Measurements from ENCODE around the gene SCAF8.

The SCAF8 gene

DNA sequence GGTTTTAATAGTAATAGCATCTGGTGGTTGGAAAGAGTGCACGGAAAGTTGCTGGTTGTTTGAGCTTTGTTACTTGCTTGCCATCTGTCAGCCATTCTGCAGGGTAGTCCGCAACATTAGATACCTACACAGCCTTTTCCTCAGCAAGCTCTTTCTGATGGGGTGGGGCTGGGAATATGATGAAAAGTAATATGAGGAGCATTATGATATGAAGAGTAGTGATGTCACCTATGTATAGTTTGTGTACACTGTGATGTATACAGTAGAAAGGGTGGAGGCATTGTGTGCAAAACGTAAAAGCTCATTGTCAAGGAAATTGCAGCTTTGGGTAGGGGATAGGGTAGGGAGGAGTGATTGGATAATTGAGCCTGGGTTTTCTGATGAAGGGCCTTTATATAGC is 16.1 kb downstream of the SCAF8 start:
- Histone ChIP-seq H3K27me3 (no peaks in the 10 kb centered on the region), H3K4me1 (ENCODE audit: control insufficient read depth in 1 of 2, insufficient read depth in 1 of 2, low read depth in 1 of 2, low read length in 1 of 2) (peaks cover 21 to 45% of the 10 kb centered on the region in 2 experiments), H3K9me3 (no peaks in the 10 kb centered on the region), H3K36me3 (no peaks in the 10 kb centered on the region), H3K4me3 (ENCODE audit: low read depth in 1 of 2, low read length in 1 of 2) (no peak overlapping the region), H3K27ac (no peak overlapping the region)
- TF ChIP-seq, protein P1, sequence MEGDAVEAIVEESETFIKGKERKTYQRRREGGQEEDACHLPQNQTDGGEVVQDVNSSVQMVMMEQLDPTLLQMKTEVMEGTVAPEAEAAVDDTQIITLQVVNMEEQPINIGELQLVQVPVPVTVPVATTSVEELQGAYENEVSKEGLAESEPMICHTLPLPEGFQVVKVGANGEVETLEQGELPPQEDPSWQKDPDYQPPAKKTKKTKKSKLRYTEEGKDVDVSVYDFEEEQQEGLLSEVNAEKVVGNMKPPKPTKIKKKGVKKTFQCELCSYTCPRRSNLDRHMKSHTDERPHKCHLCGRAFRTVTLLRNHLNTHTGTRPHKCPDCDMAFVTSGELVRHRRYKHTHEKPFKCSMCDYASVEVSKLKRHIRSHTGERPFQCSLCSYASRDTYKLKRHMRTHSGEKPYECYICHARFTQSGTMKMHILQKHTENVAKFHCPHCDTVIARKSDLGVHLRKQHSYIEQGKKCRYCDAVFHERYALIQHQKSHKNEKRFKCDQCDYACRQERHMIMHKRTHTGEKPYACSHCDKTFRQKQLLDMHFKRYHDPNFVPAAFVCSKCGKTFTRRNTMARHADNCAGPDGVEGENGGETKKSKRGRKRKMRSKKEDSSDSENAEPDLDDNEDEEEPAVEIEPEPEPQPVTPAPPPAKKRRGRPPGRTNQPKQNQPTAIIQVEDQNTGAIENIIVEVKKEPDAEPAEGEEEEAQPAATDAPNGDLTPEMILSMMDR (IDR thresholded peaks at IDR 0.05): no peak

GRCh38 chr6:154751011-154751800 is 18.0 kb downstream of the SCAF8 start:
- no peaks in the 10 kb centered on the region for H3K9me3 ChIP-seq
- H3K27me3 ChIP-seq: no peaks in the 10 kb centered on the region
- no peaks in the 10 kb centered on the region for H3K36me3 ChIP-seq
- peaks cover 21 to 44% of the 10 kb centered on the region in 2 experiments for H3K4me1 ChIP-seq (ENCODE audit: control insufficient read depth in 1 of 2, insufficient read depth in 1 of 2, low read depth in 1 of 2, low read length in 1 of 2)
- TF ChIP-seq, protein P1 (IDR thresholded peaks at IDR 0.05): no peak
- H3K27ac ChIP-seq: peak overlapping the region; percentile 50
- no peak overlapping the region for H3K4me3 ChIP-seq (ENCODE audit: low read depth in 1 of 2, low read length in 1 of 2)

DNA sequence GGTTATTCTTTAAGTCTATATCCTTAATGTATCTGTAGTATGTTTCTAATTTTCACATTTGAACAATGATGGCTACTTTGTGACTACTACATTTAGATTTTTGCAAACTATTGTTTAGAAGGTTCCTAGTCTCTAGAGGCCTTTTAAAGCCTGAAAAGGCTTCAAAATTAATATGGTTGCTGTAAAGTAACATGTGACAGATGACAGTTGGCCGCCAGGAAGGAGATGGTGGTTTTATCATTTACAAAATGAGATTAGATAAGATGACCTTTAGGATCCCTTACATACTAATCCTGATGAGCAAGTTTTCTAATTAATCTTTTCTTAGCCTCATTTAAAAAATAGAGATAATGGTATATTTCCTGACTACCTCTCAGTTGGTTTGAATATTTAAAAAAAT is 18.8 kb downstream of the SCAF8 start:
- no peaks in the 10 kb centered on the region for H3K36me3 ChIP-seq
- peak overlapping the region; percentile 50 for H3K27ac ChIP-seq
- no peak overlapping the region for H3K4me3 ChIP-seq (ENCODE audit: low read depth in 1 of 2, low read length in 1 of 2)
- H3K4me1 ChIP-seq (ENCODE audit: control insufficient read depth in 1 of 2, insufficient read depth in 1 of 2, low read depth in 1 of 2, low read length in 1 of 2): peaks cover 24 to 43% of the 10 kb centered on the region in 2 experiments
- no peaks in the 10 kb centered on the region for H3K27me3 ChIP-seq
- TF ChIP-seq, protein P1 (IDR thresholded peaks at IDR 0.05): no peak
- no peaks in the 10 kb centered on the region for H3K9me3 ChIP-seq

GRCh38 chr6:154754152-154754551 is 20.9 kb downstream of the SCAF8 start:
- peak overlapping the region; percentile 24 for H3K27ac ChIP-seq
- peaks cover 27 to 35% of the 10 kb centered on the region in 2 experiments for H3K4me1 ChIP-seq (ENCODE audit: control insufficient read depth in 1 of 2, insufficient read depth in 1 of 2, low read depth in 1 of 2, low read length in 1 of 2)
- TF ChIP-seq, protein P1 (IDR thresholded peaks at IDR 0.05): no peak
- H3K4me3 ChIP-seq (ENCODE audit: low read depth in 1 of 2, low read length in 1 of 2): no peak overlapping the region
- H3K9me3 ChIP-seq: no peaks in the 10 kb centered on the region
- no peaks in the 10 kb centered on the region for H3K27me3 ChIP-seq
- no peaks in the 10 kb centered on the region for H3K36me3 ChIP-seq

DNA sequence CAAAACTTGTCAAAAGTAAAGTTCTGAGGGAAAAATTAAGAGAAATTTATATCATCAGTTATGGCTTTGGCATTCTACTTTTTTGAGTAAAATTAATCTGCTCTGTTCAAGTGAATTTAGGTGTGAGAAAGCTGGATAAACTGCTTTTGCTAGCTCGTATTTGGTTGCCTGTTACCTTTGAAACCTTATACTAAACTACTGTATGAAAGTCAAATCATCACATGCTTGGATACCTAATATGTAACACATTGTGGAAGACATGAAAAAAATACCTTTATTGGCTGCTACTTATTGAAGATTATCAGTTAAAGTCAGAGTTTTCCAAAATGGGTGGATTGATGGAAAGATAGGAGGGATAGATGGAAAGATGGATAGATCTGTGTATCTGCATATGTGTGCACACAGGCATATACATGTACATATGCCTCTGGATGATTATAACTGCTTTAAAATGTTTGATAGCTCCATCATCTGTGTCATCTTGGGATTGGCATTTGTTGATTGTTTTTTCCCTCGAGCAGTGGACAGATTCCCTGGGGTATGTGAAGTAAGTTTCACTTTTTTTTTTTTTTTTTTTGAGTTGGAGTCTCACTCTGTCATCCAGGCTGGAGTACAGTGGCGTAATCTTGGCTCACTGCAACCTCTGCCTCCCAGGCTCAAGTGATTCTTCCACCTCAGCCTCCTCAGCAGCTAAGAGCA is 24.3 kb downstream of the SCAF8 start:
- Histone ChIP-seq H3K27me3 (no peaks in the 10 kb centered on the region), H3K9me3 (no peaks in the 10 kb centered on the region), H3K4me1 (ENCODE audit: control insufficient read depth in 1 of 2, insufficient read depth in 1 of 2, low read depth in 1 of 2, low read length in 1 of 2) (peaks cover 2 to 9% of the 10 kb centered on the region in 2 experiments), H3K4me3 (ENCODE audit: low read depth in 1 of 2, low read length in 1 of 2) (no peak overlapping the region), H3K27ac (no peak overlapping the region), H3K36me3 (no peaks in the 10 kb centered on the region)
- TF ChIP-seq, protein P1 (IDR thresholded peaks at IDR 0.05): no peak
